Measurements from ENCODE around the gene ADORA2A. TPM values are rescaled to one million over a fixed set of nuclear protein-coding genes. Genes with fewer than 3 reads are reported as not detected.

The ADORA2A gene
- total and polyA plus RNA-seq, 2 of the 8 experiments (the other 6 are each of a cell fraction or from before 2014, with no cell fraction given): 7.1 to 20.3 TPM

GRCh38 chr22:24451162-24451561, 23.8 kb downstream of the ADORA2A start:
- H3K4me2 ChIP-seq (ENCODE audit: insufficient read depth in 1 of 2, low read depth in 2 of 2, low read length in 2 of 2): no peak overlapping the region
- H3K14ac ChIP-seq (ENCODE audit: insufficient read length): no peak overlapping the region
- DNase-seq (ENCODE audit: low read depth in 1 of 2, low spot score in 2 of 2) (no peak), FAIRE-seq (no peak)
- ChIA-PET POLR2A (ENCODE audit: partially characterized antibody) (no interaction called here), CTCF (ENCODE audit: partially characterized antibody) (interaction anchor here (0.9 to 1.8 kb wide), 2 partner anchors 37 to 57 kb away, joined by 3 read pairs; no protein-coding TSS in a partner anchor)
- H4K91ac ChIP-seq (replicated peaks; ENCODE audit: insufficient read length, low read length): no peak overlapping the region
- H3K79me1 ChIP-seq (ENCODE audit: low read depth, low read length): no peaks in the 10 kb centered on the region
- H3K79me2 ChIP-seq (ENCODE audit: control insufficient read depth in 1 of 2, insufficient read depth in 2 of 2, low read length in 2 of 2): no peaks in the 10 kb centered on the region
- no peak overlapping the region for H3K18ac ChIP-seq (ENCODE audit: extremely low read depth, low read length)
- no peaks in the 10 kb centered on the region for H3K4me1 ChIP-seq (replicated peaks in 1 of 4; ENCODE audit: control insufficient read depth in 3 of 4, insufficient read depth in 4 of 4, low read length in 3 of 4)
- TF ChIP-seq ZNF274 (IDR thresholded peaks at IDR 0.05; ENCODE audit: borderline replicate concordance, extremely low read depth, low read length) (no peak), E2F6 (IDR thresholded peaks at IDR 0.05) (no peak), KDM1A (IDR thresholded peaks at IDR 0.05; ENCODE audit: borderline replicate concordance, low read length) (peak; percentile 64)
- no peaks in the 10 kb centered on the region; a peak in 1 of 7 replicates for H3K27me3 ChIP-seq (replicated peaks in 1 of 4; ENCODE audit: control insufficient read depth in 3 of 4, extremely low read depth in 1 of 4, insufficient read depth in 3 of 4, low read length in 3 of 4)
- H3K4ac ChIP-seq (replicated peaks; ENCODE audit: insufficient read length, low read depth, low read length): no peak overlapping the region
- no peak overlapping the region for H3K23ac ChIP-seq (ENCODE audit: insufficient read length)
- no peaks in the 10 kb centered on the region for H3K36me3 ChIP-seq (ENCODE audit: control insufficient read depth in 2 of 4, insufficient read depth in 4 of 4, low read length in 3 of 4)
- H2AFZ ChIP-seq (ENCODE audit: low read length): no peak overlapping the region
- H4K5ac ChIP-seq (ENCODE audit: insufficient read length, low read depth, low read length): no peak overlapping the region
- H3K23me2 ChIP-seq (ENCODE audit: low read depth, low read length): no peaks in the 10 kb centered on the region
- H2BK120ac ChIP-seq (replicated peaks; ENCODE audit: low read depth, low read length): no peak overlapping the region
- no peak overlapping the region for H2BK15ac ChIP-seq (ENCODE audit: low read length)
- H3K27ac ChIP-seq (ENCODE audit: low read depth, low read length): no peak overlapping the region
- H4K8ac ChIP-seq (ENCODE audit: extremely low read depth, insufficient read depth, low read length): no peak overlapping the region
- no peak overlapping the region for H3K56ac ChIP-seq (replicated peaks; ENCODE audit: insufficient read length, low read depth, low read length)
- H2BK5ac ChIP-seq (ENCODE audit: low read depth, low read length): no peak overlapping the region
- H4K20me1 ChIP-seq (replicated peaks in 1 of 2; ENCODE audit: control insufficient read depth in 1 of 2, insufficient read depth in 2 of 2, low read length in 2 of 2): no peaks in the 10 kb centered on the region
- H3K9me3 ChIP-seq (ENCODE audit: insufficient read depth in 2 of 2, low read depth in 1 of 2, low read length in 1 of 2): no peaks in the 10 kb centered on the region
- H3K4me3 ChIP-seq (ENCODE audit: extremely low read depth in 1 of 4, insufficient read depth in 2 of 4, low read depth in 3 of 4, low read length in 4 of 4): no peak overlapping the region
- no peak overlapping the region for H3K9ac ChIP-seq (replicated peaks in 1 of 4; ENCODE audit: extremely low read depth in 1 of 4, low read depth in 3 of 4, low read length in 3 of 4)
- no peak overlapping the region for H2BK20ac ChIP-seq (ENCODE audit: low read length)
- no peak overlapping the region for H2AK5ac ChIP-seq (ENCODE audit: low read depth, low read length)
- no peak overlapping the region for H2BK12ac ChIP-seq (ENCODE audit: low read depth, low read length)
